Activated naive CD4-positive, alpha-beta T cell treated with anti-CD3 and anti-CD28 coated beads for 36 hours (primary cell): ENCODE data around the gene RBFOX2. TPM values are rescaled to one million over a fixed set of nuclear protein-coding genes. Genes with fewer than 3 reads are reported as not detected.

Experiments used
- CTCF ChIA-PET: fragments of 350-600 bp; sonication (Branson Sonifier 250); formaldehyde crosslinking; loops from one replicate; lab custom pipeline; 2021; ENCODE audit warnings: antibody characterized with exemption; lab: Charles Lee
- DNase-seq: peaks from one replicate; pipeline ENCODE4 v3.0.0-alpha.2; 2020
- H3K27ac Mint-ChIP-seq: one replicate; pipeline ENCODE4 v1.8.0; 2021; ENCODE audit warnings: mild to moderate bottlenecking, mixed read lengths
- H3K27me3 Mint-ChIP-seq: one replicate; pipeline ENCODE4 v1.8.0; 2021; ENCODE audit warnings: low read depth, mixed read lengths
- H3K36me3 Mint-ChIP-seq: one replicate; pipeline ENCODE4 v1.8.0; 2021; ENCODE audit warnings: low read depth, mixed read lengths
- H3K4me1 Mint-ChIP-seq: one replicate; pipeline ENCODE4 v1.8.0; 2021; ENCODE audit warnings: low read depth, mixed read lengths
- H3K4me3 Mint-ChIP-seq: one replicate; pipeline ENCODE4 v1.8.0; 2021; ENCODE audit warnings: mild to moderate bottlenecking, moderate library complexity, mixed read lengths
- H3K9me3 Mint-ChIP-seq: one replicate; pipeline ENCODE4 v1.8.0; 2021; ENCODE audit warnings: mixed read lengths
- intact Hi-C: fragments of 100-400 bp; cut with micrococcal nuclease; formaldehyde crosslinking; loops from one replicate; pipeline ENCODE4 v1.15.1; 2023
- total RNA-seq, 2 experiments: library from RNA; stranded (reverse); gene quantifications; one replicate each; pipeline ENCODE4 v1.2.3, GENCODE V29; 2021

Gene RBFOX2
- total RNA-seq, 2 experiments from 2014 or later, result 3.3 to 4.3 TPM

GRCh38 chr22:35963237-35963810 lies 65.3 kb downstream of the RBFOX2 start:
- peaks cover 2% of the 10 kb centered on the region for H3K27me3 Mint-ChIP-seq
- DNase-seq, result no peak
- H3K4me1 Mint-ChIP-seq, result no peaks in the 10 kb centered on the region
- no peak overlapping the region for H3K27ac Mint-ChIP-seq
- H3K4me3 Mint-ChIP-seq, result no peak overlapping the region
- no peaks in the 10 kb centered on the region for H3K9me3 Mint-ChIP-seq
- intact Hi-C loops, result no loop called here
- CTCF ChIA-PET, result no interaction called here
- no peaks in the 10 kb centered on the region for H3K36me3 Mint-ChIP-seq

GRCh38 chr22:35961480-35962295 lies 66.9 kb downstream of the RBFOX2 start:
- intact Hi-C loops, result no loop called here
- CTCF ChIA-PET, result no interaction called here
- H3K4me3 Mint-ChIP-seq, result no peak overlapping the region
- H3K36me3 Mint-ChIP-seq, result no peaks in the 10 kb centered on the region
- H3K27ac Mint-ChIP-seq, result no peak overlapping the region
- H3K27me3 Mint-ChIP-seq, result peaks cover 2% of the 10 kb centered on the region
- H3K9me3 Mint-ChIP-seq, result no peaks in the 10 kb centered on the region
- H3K4me1 Mint-ChIP-seq, result no peaks in the 10 kb centered on the region
- DNase-seq, result no peak

GRCh38 chr22:35960854-35961253 lies 67.8 kb downstream of the RBFOX2 start:
- DNase-seq, result no peak
- Mint-ChIP-seq H3K4me1 (no peaks in the 10 kb centered on the region), H3K36me3 (no peaks in the 10 kb centered on the region), H3K9me3 (no peaks in the 10 kb centered on the region), H3K27ac (no peak overlapping the region), H3K27me3 (peaks cover 2% of the 10 kb centered on the region), H3K4me3 (no peak overlapping the region)
- CTCF ChIA-PET, result no interaction called here
- intact Hi-C loops, result no loop called here

GRCh38 chr22:35959121-35959800 lies 69.4 kb downstream of the RBFOX2 start:
- Mint-ChIP-seq H3K27me3 (peaks cover 2% of the 10 kb centered on the region), H3K36me3 (no peaks in the 10 kb centered on the region), H3K9me3 (no peaks in the 10 kb centered on the region), H3K27ac (no peak overlapping the region), H3K4me1 (no peaks in the 10 kb centered on the region), H3K4me3 (no peak overlapping the region)
- CTCF ChIA-PET, result interaction anchor here (1.1 to 1.5 kb wide), 2 partner anchors 13 to 165 kb away, joined by 3 read pairs; no protein-coding TSS in a partner anchor
- no peak for DNase-seq
- intact Hi-C loops, result no loop called here

- H3K27ac Mint-ChIP-seq, result no peak overlapping the region
- no peaks in the 10 kb centered on the region for H3K9me3 Mint-ChIP-seq
- intact Hi-C loops, result no loop called here
- CTCF ChIA-PET, result interaction anchor here (1.5 kb wide), 1 partner anchor 166 kb away, joined by 3 read pairs; no protein-coding TSS in a partner anchor
- no peak overlapping the region for H3K4me3 Mint-ChIP-seq
- H3K4me1 Mint-ChIP-seq, result no peaks in the 10 kb centered on the region
- H3K27me3 Mint-ChIP-seq, result peaks cover 2% of the 10 kb centered on the region
- DNase-seq, result no peak
- no peaks in the 10 kb centered on the region for H3K36me3 Mint-ChIP-seq
These were observed 70.3 kb downstream of the RBFOX2 start for GRCh38 chr22:35958334-35958733.

- H3K4me1 Mint-ChIP-seq, result no peaks in the 10 kb centered on the region
- intact Hi-C loops, result no loop called here
- no peak overlapping the region for H3K27ac Mint-ChIP-seq
- no peak overlapping the region for H3K4me3 Mint-ChIP-seq
- H3K36me3 Mint-ChIP-seq, result no peaks in the 10 kb centered on the region
- no peaks in the 10 kb centered on the region for H3K9me3 Mint-ChIP-seq
- peaks cover 2% of the 10 kb centered on the region for H3K27me3 Mint-ChIP-seq
- CTCF ChIA-PET, result interaction anchor here (1.5 kb wide), 1 partner anchor 108 kb away, joined by 4 read pairs; no protein-coding TSS in a partner anchor
- no peak for DNase-seq
These were observed 71.0 kb downstream of the RBFOX2 start for GRCh38 chr22:35957589-35957988.

- CTCF ChIA-PET, result interaction anchor here (1.5 kb wide), 1 partner anchor 109 kb away, joined by 4 read pairs; no protein-coding TSS in a partner anchor
- Mint-ChIP-seq H3K27ac (no peak overlapping the region), H3K27me3 (peaks cover 2% of the 10 kb centered on the region), H3K4me3 (no peak overlapping the region), H3K4me1 (no peaks in the 10 kb centered on the region), H3K9me3 (no peaks in the 10 kb centered on the region), H3K36me3 (no peaks in the 10 kb centered on the region)
- intact Hi-C loops, result no loop called here
- no peak for DNase-seq
These were observed 71.8 kb downstream of the RBFOX2 start for GRCh38 chr22:35956850-35957249.

- DNase-seq, result no peak
- Mint-ChIP-seq H3K36me3 (no peaks in the 10 kb centered on the region), H3K27me3 (peaks cover 2% of the 10 kb centered on the region), H3K9me3 (no peaks in the 10 kb centered on the region), H3K27ac (no peak overlapping the region), H3K4me3 (no peak overlapping the region), H3K4me1 (no peaks in the 10 kb centered on the region)
- intact Hi-C loops, result no loop called here
- CTCF ChIA-PET, result interaction anchor here (0.6 kb wide), 1 partner anchor 55 kb away, joined by 8 read pairs; no protein-coding TSS in a partner anchor
These were observed 73.1 kb downstream of the RBFOX2 start for GRCh38 chr22:35955546-35955945.

GRCh38 chr22:35952576-35952975 lies 76.0 kb downstream of the RBFOX2 start:
- Mint-ChIP-seq H3K27ac (no peak overlapping the region), H3K27me3 (no peaks in the 10 kb centered on the region), H3K36me3 (no peaks in the 10 kb centered on the region), H3K4me1 (no peaks in the 10 kb centered on the region), H3K4me3 (no peak overlapping the region), H3K9me3 (no peaks in the 10 kb centered on the region)
- intact Hi-C loops, result no loop called here
- DNase-seq, result no peak
- CTCF ChIA-PET, result no interaction called here

- Mint-ChIP-seq H3K27me3 (no peaks in the 10 kb centered on the region), H3K9me3 (no peaks in the 10 kb centered on the region), H3K36me3 (no peaks in the 10 kb centered on the region), H3K4me1 (no peaks in the 10 kb centered on the region), H3K4me3 (no peak overlapping the region), H3K27ac (no peak overlapping the region)
- intact Hi-C loops, result no loop called here
- DNase-seq, result no peak
- CTCF ChIA-PET, result interaction anchor here (0.6 kb wide), 1 partner anchor 125 kb away, joined by 4 read pairs; no protein-coding TSS in a partner anchor
These were observed 78.4 kb downstream of the RBFOX2 start for GRCh38 chr22:35950262-35950661.

GRCh38 chr22:35949243-35949642 lies 79.4 kb downstream of the RBFOX2 start:
- intact Hi-C loops, result no loop called here
- no peak for DNase-seq
- Mint-ChIP-seq H3K27me3 (peaks cover 3% of the 10 kb centered on the region), H3K27ac (no peak overlapping the region), H3K9me3 (no peaks in the 10 kb centered on the region), H3K36me3 (no peaks in the 10 kb centered on the region), H3K4me1 (no peaks in the 10 kb centered on the region), H3K4me3 (no peak overlapping the region)
- CTCF ChIA-PET, result no interaction called here

GRCh38 chr22:35947794-35948425 lies 80.7 kb downstream of the RBFOX2 start:
- CTCF ChIA-PET, result interaction anchor here (0.7 to 2.4 kb wide), 3 partner anchors 20 to 595 kb away, joined by 3 to 11 read pairs (median 5); no protein-coding TSS in a partner anchor
- Mint-ChIP-seq H3K4me3 (no peak overlapping the region), H3K27me3 (peaks cover 3% of the 10 kb centered on the region), H3K36me3 (no peaks in the 10 kb centered on the region), H3K4me1 (no peaks in the 10 kb centered on the region), H3K27ac (no peak overlapping the region), H3K9me3 (no peaks in the 10 kb centered on the region)
- intact Hi-C loops, result no loop called here
- no peak for DNase-seq
